ENCODE data around the gene ZSCAN22.

- TF ChIP-seq CTCF (conservative IDR thresholded peaks at IDR 0.05), result no peak
- no peak for TF ChIP-seq ZFX (IDR thresholded peaks at IDR 0.05)
Measured at GRCh38 chr19:58364146-58364545, 37.4 kb downstream of the ZSCAN22 start.
